OCI-LY7 (cell line): Measurements from ENCODE around the gene EFHD1.

Experiments used
- CTCF ChIP-seq: fragments of 200-600 bp; sonication (generic); conservative IDR thresholded peaks from 2 replicates; pipeline ENCODE4 v1.5.1; 2014; ENCODE audit warnings: mild to moderate bottlenecking, antibody characterized with exemption, low read length, moderate library complexity, mixed read lengths
- EZH2phosphoT487 ChIP-seq: fragments of 200-600 bp; sonication (generic); IDR thresholded peaks from 2 replicates; pipeline ENCODE4 v1.6.1; 2018; ENCODE audit warnings: low read depth, borderline replicate concordance, mild to moderate bottlenecking, mixed run types, antibody characterized with exemption, low read length, moderate library complexity, mixed read lengths

- TF ChIP-seq EZH2phosphoT487, result no peak
- TF ChIP-seq CTCF, result no peak
Measured at GRCh38 chr2:232600053-232600773, 33.2 kb upstream of the EFHD1 start.
